Measurements from ENCODE around the gene FAM110A. TPM values are rescaled to one million over a fixed set of nuclear protein-coding genes. Genes with fewer than 3 reads are reported as not detected.

The FAM110A gene
- total RNA-seq, 1 donor from 2014 or later: 17.4 TPM

GRCh38 chr20:884983-885952 lies 51.8 kb downstream of the FAM110A start:
- DNase-seq (ENCODE audit: low read depth, low spot score): peak; percentile 28
- peak overlapping the region; percentile 51 for H3K27ac Mint-ChIP-seq (ENCODE audit: unreplicated experiment)
- TF ChIP-seq, protein P1, sequence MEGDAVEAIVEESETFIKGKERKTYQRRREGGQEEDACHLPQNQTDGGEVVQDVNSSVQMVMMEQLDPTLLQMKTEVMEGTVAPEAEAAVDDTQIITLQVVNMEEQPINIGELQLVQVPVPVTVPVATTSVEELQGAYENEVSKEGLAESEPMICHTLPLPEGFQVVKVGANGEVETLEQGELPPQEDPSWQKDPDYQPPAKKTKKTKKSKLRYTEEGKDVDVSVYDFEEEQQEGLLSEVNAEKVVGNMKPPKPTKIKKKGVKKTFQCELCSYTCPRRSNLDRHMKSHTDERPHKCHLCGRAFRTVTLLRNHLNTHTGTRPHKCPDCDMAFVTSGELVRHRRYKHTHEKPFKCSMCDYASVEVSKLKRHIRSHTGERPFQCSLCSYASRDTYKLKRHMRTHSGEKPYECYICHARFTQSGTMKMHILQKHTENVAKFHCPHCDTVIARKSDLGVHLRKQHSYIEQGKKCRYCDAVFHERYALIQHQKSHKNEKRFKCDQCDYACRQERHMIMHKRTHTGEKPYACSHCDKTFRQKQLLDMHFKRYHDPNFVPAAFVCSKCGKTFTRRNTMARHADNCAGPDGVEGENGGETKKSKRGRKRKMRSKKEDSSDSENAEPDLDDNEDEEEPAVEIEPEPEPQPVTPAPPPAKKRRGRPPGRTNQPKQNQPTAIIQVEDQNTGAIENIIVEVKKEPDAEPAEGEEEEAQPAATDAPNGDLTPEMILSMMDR (conservative IDR thresholded peaks at IDR 0.05): peak; percentile 27
- peaks cover 15% of the 10 kb centered on the region for H3K4me1 Mint-ChIP-seq
- H3K36me3 Mint-ChIP-seq (ENCODE audit: low read depth): no peaks in the 10 kb centered on the region
- no peak overlapping the region for H3K4me3 Mint-ChIP-seq
- H3K9me3 Mint-ChIP-seq: no peaks in the 10 kb centered on the region
- H3K27me3 Mint-ChIP-seq (ENCODE audit: low read depth): peaks cover 69% of the 10 kb centered on the region

GRCh38 chr20:887137-887536 lies 53.6 kb downstream of the FAM110A start:
- Mint-ChIP-seq H3K27ac (ENCODE audit: unreplicated experiment) (no peak overlapping the region), H3K36me3 (ENCODE audit: low read depth) (no peaks in the 10 kb centered on the region), H3K9me3 (no peaks in the 10 kb centered on the region), H3K27me3 (ENCODE audit: low read depth) (peaks cover 63% of the 10 kb centered on the region), H3K4me3 (no peak overlapping the region), H3K4me1 (peaks cover 29% of the 10 kb centered on the region)
- no peak for DNase-seq (ENCODE audit: low read depth, low spot score)
- TF ChIP-seq, protein P1 (conservative IDR thresholded peaks at IDR 0.05): no peak

- TF ChIP-seq, protein P1 (conservative IDR thresholded peaks at IDR 0.05): no peak
- H3K36me3 Mint-ChIP-seq (ENCODE audit: low read depth): no peaks in the 10 kb centered on the region
- H3K4me3 Mint-ChIP-seq: no peak overlapping the region
- no peak overlapping the region for H3K27ac Mint-ChIP-seq (ENCODE audit: unreplicated experiment)
- no peaks in the 10 kb centered on the region for H3K9me3 Mint-ChIP-seq
- DNase-seq (ENCODE audit: low read depth, low spot score): no peak
- peaks cover 61% of the 10 kb centered on the region for H3K27me3 Mint-ChIP-seq (ENCODE audit: low read depth)
- H3K4me1 Mint-ChIP-seq: peaks cover 29% of the 10 kb centered on the region
These were observed 54.5 kb downstream of the FAM110A start for GRCh38 chr20:888057-888456.

- H3K27me3 Mint-ChIP-seq (ENCODE audit: low read depth): peaks cover 56% of the 10 kb centered on the region
- peaks cover 29% of the 10 kb centered on the region for H3K4me1 Mint-ChIP-seq
- H3K27ac Mint-ChIP-seq (ENCODE audit: unreplicated experiment): no peak overlapping the region
- TF ChIP-seq, protein P1 (conservative IDR thresholded peaks at IDR 0.05): no peak
- DNase-seq (ENCODE audit: low read depth, low spot score): no peak
- H3K9me3 Mint-ChIP-seq: no peaks in the 10 kb centered on the region
- H3K36me3 Mint-ChIP-seq (ENCODE audit: low read depth): no peaks in the 10 kb centered on the region
- H3K4me3 Mint-ChIP-seq: no peak overlapping the region
These were observed 55.6 kb downstream of the FAM110A start for GRCh38 chr20:889106-889505.

DNA sequence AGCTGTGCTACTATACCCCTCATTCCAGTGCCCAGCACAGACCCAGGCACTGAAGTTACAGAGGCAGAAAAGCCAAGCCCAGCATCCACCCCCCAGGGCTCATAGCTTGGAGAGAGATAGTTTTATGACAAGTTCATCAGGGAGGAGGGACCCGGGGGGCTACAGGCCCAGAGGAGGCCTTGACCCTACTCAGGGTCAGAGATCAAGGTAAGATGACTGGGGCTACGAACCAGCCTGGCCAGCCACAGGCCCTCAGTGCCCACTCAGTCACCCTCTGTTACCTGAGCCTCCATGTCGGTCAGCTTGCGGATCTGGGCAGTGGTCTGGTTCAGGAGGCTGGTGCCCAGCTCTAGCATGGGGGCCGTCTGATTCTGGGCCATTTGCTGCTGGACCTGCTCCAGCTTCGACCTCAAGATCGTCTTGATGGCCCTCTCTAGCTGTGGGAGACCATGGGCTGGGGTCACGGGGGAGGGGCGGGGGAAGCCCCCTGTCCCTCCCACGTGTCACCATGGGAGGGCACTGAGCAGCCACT lies 56.5 kb downstream of the FAM110A start:
- Mint-ChIP-seq H3K36me3 (ENCODE audit: low read depth) (no peaks in the 10 kb centered on the region), H3K4me1 (peaks cover 29% of the 10 kb centered on the region), H3K9me3 (no peaks in the 10 kb centered on the region), H3K4me3 (no peak overlapping the region), H3K27ac (ENCODE audit: unreplicated experiment) (no peak overlapping the region), H3K27me3 (ENCODE audit: low read depth) (peaks cover 47% of the 10 kb centered on the region)
- no peak for DNase-seq (ENCODE audit: low read depth, low spot score)
- TF ChIP-seq, protein P1 (conservative IDR thresholded peaks at IDR 0.05): no peak
